Superior temporal gyrus (tissue), 1 donor: ENCODE results near the gene ZNF253.
A peak's percentile ranks its signal among the peaks of the same experiment; 100 is the strongest.
"Not testable (repeated sequence)": the region's sequence is repeated elsewhere in the genome, so short reads cannot be mapped to it uniquely, and the experiment has no call there.

Experiments
- DNase-seq: peaks from one replicate; pipeline ENCODE4 v3.0.0-alpha.2; 2016; ENCODE audit errors: extremely low spot score

The ZNF253 gene

DNA sequence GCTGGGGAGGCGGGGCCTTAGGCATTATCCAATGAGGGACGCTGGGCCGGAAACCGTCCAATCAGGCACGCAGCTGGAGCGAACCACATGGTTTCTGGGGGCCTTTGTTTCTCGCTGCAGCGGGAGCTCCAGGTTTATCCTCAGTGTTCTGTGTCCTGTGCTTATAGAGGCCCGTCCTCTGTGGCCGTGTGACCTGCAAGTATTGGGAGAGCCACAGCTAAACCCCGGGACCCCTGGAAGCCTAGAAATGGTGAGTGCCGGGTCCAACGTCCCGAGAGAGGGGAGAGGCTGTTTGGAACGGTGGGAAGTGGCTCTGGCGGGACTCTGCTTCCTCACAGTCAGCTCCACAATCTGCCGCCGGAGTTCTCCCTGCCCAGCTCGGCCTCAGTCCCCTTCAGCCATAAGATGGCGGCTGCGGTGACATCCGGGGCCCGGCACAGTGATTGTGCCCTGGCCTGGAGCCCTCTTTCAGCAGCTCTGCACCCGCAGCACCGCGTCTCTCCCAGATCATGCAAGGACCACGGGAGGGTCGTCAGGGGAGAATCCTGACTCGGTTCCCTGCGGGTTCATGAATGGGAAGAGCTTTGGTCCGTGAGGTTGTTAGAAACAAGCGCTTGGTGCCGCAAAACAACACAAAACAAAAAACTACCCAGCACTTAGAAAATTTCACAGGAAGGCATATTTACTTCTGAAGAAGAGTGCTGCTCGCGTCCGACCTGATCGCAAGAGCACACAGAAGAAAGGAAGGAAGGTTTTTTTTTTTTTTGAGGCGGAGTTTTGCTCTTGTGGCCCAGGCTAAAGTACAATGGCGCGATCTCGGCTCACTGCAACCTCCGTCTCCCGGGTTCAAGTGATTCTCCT is at the start of gene ZNF253:
TSS of gene ZNF253 (plus strand) at position 133 of the 861 bp plus-strand sequence. CDS start at position 248, 115 bp downstream.
- DNase-seq: peak; percentile 99

DNA sequence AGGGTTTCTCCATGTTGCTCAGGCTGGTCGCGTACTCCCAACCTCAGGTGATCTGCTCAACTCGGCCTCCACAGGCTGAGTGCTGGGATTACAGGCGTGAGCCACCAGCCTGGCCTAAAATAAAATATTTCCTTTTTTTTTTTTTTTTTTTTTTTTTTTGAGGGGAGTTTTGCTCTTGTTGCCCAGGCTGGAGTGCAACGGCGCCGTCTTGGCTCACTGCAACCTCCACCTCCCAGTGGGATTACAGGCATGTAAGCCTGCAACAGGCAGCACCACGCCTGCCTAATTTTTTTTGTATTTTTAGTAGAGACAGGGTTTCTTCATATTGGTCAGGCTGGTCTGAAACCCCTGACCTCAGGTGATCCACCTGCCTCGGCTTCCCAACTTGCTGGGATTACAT is 49.0 kb upstream of the ZNF253 start:
- DNase-seq: no peak

DNA sequence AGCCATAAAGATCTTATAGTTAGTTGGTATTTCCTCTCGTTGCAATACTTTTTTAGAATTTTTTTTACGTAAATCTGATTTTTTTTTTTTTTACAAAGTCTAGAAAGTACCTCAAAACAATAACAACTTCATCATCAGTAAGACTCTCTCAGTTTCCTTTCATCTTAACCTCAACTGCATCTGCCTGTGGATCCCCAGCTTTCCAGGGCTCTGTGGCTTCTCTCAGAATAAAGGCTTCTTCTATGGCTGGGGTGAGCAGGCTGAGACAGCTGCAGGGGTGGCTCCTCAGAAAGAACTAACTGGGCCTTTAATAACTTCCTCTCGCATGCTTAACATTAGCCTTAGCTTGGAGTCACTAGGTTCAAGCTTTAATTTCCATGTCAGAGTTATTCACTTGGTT is 48.3 kb upstream of the ZNF253 start:
- no peak for DNase-seq

GRCh38 chr19:19820774-19821320 is 44.8 kb upstream of the ZNF253 start:
- DNase-seq: no peak

GRCh38 chr19:19821366-19821951 is 44.2 kb upstream of the ZNF253 start, which contains the start of gene ZNF506:
TSS of gene ZNF506 (minus strand) at chr19:19821750. CDS start at chr19:19821603, 147 bp downstream.
- peak; percentile 99 for DNase-seq

GRCh38 chr19:19821976-19822375 is 43.7 kb upstream of the ZNF253 start:
- DNase-seq: not testable (repeated sequence)

DNA sequence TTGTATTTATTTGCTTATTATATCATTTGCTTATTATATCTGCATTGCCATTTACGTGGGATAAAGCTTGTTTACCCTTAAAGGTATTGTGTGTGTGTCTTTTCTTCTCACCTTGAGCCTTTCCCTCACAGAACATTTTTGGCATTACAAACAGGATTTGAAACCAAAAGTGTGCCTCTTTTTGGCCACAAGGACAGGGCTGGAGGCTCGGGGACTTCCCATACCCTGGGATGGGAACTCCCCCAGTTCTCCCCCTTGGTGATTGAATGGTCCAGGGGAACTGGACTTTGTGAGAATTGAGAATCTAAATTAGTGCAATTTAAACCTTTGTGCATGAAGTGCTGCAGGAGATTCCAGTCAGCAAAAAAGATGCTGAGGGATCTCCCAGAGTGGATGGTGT is 41.8 kb upstream of the ZNF253 start:
- no peak for DNase-seq

DNA sequence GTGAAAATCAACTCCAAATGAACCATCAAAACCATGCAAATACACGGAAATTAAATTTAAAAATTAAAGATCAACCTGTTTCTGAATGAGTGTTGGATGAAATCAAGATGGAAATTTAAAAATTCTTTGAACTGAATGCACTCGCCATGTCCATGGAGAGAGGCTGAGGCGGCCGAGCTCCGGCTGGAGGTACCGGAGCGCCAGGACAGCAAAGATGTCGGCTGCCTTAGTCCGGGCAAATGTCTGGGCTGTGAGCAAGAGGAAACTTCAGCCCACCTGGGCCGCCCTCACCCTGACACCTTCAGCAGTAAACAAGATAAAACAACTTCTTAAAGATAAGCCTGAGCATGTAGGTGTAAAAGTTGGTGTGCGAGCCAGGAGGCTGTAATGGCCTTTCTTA is 38.8 kb upstream of the ZNF253 start:
- no peak for DNase-seq

- no peak for DNase-seq
Observed at GRCh38 chr19:19835560-19836038, 30.1 kb upstream of the ZNF253 start.

- no peak for DNase-seq
Observed at GRCh38 chr19:19847781-19848180, 17.9 kb upstream of the ZNF253 start.

DNA sequence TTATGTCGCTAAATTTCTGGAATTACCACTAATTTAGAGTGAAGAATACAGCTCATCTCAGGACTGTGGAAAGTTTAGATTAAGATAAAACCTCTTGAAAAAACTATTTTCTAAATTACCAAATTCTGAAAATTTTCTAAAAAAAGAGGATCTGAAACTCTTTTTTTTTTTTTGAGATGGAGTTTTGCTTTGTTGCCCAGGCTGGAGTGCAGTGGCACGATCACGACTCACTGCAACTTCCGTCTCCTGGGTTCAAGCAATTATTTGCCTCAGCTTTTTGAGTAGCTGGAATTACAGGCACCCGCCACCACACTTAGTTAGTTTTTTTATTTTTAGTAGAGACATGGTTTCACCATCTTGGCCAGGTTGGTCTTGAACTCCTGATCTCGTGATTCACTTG is 16.6 kb upstream of the ZNF253 start:
- DNase-seq: no peak

GRCh38 chr19:19851740-19852139 is 13.9 kb upstream of the ZNF253 start:
- DNase-seq: not testable (repeated sequence)

DNA sequence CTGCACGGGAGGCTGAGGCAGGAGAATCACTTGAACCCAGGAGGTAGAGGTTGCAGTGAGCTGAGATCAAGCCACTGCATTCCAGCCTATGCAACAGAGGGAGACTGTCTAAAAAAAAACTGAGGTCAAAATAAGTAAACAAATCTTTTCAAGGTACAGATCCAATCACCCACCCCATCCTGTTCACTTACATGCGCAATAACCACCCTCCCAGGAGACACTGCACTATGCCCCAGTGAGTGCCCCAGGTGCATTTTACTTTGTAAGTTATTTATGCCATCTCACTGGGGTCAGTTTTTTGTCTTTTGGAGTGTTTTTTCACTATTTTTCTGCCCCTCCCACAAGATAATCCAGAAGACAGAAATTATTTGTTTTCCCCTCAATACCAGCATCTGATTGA is 6.9 kb upstream of the ZNF253 start:
- DNase-seq: no peak

GRCh38 chr19:19860756-19861390 is 4.8 kb upstream of the ZNF253 start:
- no peak for DNase-seq

DNA sequence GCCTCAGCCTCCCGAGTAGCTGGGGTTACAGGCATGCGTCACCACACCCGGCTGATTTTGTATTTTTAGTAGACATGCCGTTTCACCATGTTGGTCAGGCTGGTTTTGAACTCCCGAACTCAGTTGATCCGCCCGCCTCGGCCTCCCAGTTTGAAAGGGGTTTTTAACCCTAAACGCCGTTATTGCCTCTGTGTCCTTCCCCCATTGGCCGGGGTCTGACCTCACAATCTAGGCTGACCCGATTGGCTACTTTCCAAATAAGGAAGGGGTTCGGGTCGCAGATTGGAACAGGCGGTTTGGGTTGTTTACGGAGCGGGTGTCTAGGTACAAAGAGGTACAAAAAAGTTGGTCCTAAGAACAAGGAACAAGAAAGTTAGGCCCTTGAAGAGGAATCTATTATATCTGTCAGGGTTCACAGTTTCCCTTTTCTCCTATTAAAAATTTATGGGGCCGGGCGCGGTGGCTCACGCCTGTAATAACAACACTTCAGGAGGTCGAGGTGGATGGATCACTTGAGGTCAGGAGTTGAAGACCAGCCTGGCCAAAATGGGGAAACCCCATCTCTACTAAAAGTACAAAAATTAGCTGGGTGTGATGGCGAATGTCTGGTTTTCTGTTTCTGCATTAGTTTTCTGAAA is 1.0 kb downstream of the ZNF253 start:
- DNase-seq: no peak

DNA sequence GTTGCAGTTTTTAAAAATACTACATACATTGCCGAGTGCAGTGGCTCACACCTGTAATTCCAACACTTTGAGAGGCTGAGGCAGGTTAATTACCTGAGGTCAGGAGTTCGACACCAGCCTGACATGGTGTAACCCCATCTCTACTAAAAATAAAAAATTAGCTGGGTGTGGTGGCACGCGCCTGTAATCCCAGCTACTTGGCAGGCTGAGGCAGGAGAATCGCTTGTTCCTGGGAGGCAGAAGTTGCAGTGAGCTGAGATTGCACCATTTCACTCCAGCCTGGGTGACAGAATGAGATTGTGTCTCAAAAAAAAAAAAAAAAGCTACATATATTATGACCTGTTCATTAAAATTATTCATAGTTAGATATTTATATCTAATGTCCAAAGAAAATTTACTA is 4.4 kb downstream of the ZNF253 start:
- not testable (repeated sequence) for DNase-seq

- DNase-seq: no peak
Observed at GRCh38 chr19:19871932-19872331, 6.2 kb downstream of the ZNF253 start.

DNA sequence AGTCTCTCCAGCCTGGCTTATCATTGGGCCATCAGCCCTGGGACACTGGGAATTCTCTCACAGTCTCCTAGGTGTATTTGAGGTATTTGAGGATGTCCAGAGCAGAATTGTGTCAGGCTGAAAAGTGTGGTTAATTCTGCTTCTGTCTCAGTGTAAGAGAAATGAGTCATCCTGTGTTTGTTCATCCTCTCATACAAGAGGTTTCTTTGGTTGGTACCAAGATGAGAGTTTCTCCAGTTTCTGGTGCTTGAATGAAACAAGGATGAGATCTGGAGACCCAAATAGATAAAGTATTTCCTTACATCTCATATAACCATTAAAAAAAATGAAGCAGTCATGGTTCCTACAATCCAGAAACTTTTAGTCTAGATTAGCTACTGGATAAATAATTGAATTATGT is 7.7 kb downstream of the ZNF253 start:
- DNase-seq: no peak

DNA sequence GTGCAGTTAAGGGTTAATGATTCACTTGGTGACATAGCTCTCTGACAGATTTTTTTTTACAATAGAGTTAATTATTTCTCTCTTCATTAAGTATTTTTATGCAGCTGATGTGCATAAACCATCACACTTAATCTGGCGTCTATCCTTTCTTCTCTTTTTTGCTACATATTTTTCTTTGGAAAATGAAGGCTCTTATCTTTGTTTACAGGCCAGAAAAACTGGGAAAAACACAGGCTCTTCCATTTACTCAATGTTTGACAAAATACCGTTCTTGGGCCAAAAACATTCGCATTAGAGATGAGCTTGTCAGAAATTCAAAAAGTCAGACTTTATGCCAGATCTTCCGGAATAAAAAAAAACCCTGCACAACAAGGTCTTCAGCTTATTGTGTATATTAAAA is 12.0 kb downstream of the ZNF253 start:
- no peak for DNase-seq

DNA sequence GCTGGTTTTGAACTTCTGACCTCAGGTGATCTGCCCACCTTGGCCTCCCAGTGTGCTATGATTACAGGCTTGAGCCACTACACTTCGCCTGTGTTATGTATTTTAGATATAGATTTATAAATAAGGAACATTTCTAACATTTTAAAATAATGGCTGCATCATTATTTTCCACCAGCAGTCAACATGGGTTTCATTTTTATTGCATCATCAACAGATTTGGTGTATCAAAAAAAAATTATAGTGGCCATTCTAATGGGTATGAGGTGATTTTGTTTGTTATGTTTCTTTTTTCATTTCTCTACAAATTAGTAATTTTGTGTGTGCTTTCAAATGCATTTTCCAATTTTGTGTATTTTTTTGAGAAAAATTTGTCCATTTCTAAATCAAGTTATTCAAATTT is 18.9 kb downstream of the ZNF253 start:
- DNase-seq: no peak

- not testable (repeated sequence) for DNase-seq
Observed at GRCh38 chr19:19892055-19892941, 26.6 kb downstream of the ZNF253 start.
